Activated CD8-positive, alpha-beta memory T cell treated with anti-CD3 and anti-CD28 coated beads, Interleukin-2, amount 10 ng/mL, durations not matched to agents 7 days and 5 days (primary cell): ENCODE data around the gene FBF1. TPM values are rescaled to one million over a fixed set of nuclear protein-coding genes. Genes with fewer than 3 reads are reported as not detected.

Source experiments
- total RNA-seq, 2 experiments: library from RNA; stranded (reverse); gene quantifications; one replicate each; pipeline ENCODE4 v1.2.3, GENCODE V29; 2021

FBF1 gene
- total RNA-seq, 2 experiments from 2014 or later: 26.6 to 36.7 TPM

Other genes with a start within 250 kb of the FBF1 start
- 1 to 10 TPM; 1.0 to 1.1 TPM for gene ITGB4, start 219.6 kb downstream of the FBF1 start, total RNA-seq
- 10 to 100 TPM; 46.1 to 53.7 TPM for gene GALK1, start 175.8 kb downstream of the FBF1 start, total RNA-seq
- 10 to 100 TPM; 32.8 to 33.1 TPM for gene UNK, start 156.2 kb downstream of the FBF1 start, total RNA-seq
- 100 to 1,000 TPM; 212 to 218 TPM for gene UNC13D, start 96.6 kb downstream of the FBF1 start, total RNA-seq
- 10 to 100 TPM; 71.3 to 79.1 TPM for gene WBP2, start 85.7 kb downstream of the FBF1 start, total RNA-seq
- gene TRIM47, start 62.5 kb downstream of the FBF1 start, total RNA-seq: 10 to 100 TPM; 13.4 to 24.3 TPM
- 10 to 100 TPM; 33.3 to 33.6 TPM for gene TRIM65, start 44.1 kb downstream of the FBF1 start, total RNA-seq
- 100 to 1,000 TPM; 115 to 139 TPM for gene MRPL38, start 36.2 kb downstream of the FBF1 start, total RNA-seq
- gene ACOX1, start 38.1 kb upstream of the FBF1 start, total RNA-seq: 10 to 100 TPM; 28.8 to 33.8 TPM
- gene TEN1, start 38.2 kb upstream of the FBF1 start, total RNA-seq: 10 to 100 TPM; 13.3 to 15.1 TPM
- 1 to 10 TPM; 6.3 to 7.0 TPM for gene CDK3, start 59.8 kb upstream of the FBF1 start, total RNA-seq
- gene EVPL, start 86.3 kb upstream of the FBF1 start, total RNA-seq: under 1 TPM in 1 of 2 experiments, not detected in 1; 0.03 TPM
- gene SRP68, start 131.5 kb upstream of the FBF1 start, total RNA-seq: 100 to 1,000 TPM in 1 of 2 experiments, 10 to 100 TPM in 1; 92.0 to 116 TPM
- gene GALR2, start 133.7 kb upstream of the FBF1 start, total RNA-seq: under 1 TPM; 0.29 to 0.47 TPM
- under 1 TPM; 0.26 to 0.87 TPM for gene ZACN, start 138.1 kb upstream of the FBF1 start, total RNA-seq
- gene EXOC7, start 162.7 kb upstream of the FBF1 start, total RNA-seq: 100 to 1,000 TPM; 132 to 137 TPM
- under 1 TPM in 1 of 2 experiments, not detected in 1; 0.55 TPM for gene FOXJ1, start 200.2 kb upstream of the FBF1 start, total RNA-seq